Endothelial cell of umbilical vein (primary cell): ENCODE measurements around the gene TADA2B. TPM values are rescaled to one million over a fixed set of nuclear protein-coding genes. Genes with fewer than 3 reads are reported as not detected.

Source experiments
- BruUV-seq: library from RNA; stranded (reverse); fragments of 400-500 nt; replicated peaks from 2 replicates; lab custom pipeline; 2021; lab: Mats Ljungman, UMichigan
- CTCF ChIA-PET: fragments of 300-600, 350-600 bp; sonication (Branson Sonifier 250); formaldehyde crosslinking; loops from one replicate; lab custom pipeline; 2021; ENCODE audit warnings: antibody characterized with exemption, inconsistent platforms; lab: Charles Lee
- POLR2A ChIA-PET: fragments of 300-600, 350-600 bp; sonication (Branson Sonifier 250); formaldehyde crosslinking; loops from one replicate; lab custom pipeline; 2021; ENCODE audit warnings: antibody characterized with exemption, inconsistent platforms; lab: Charles Lee
- DNase-seq: peaks from one replicate; pipeline ENCODE4 v3.0.0-alpha.2; 2011; ENCODE audit warnings: low read depth, low spot score
- FAIRE-seq: peaks from 2 replicates; lab custom pipeline; 2011; peaks lifted over from hg19 to GRCh38; lab: Jason Lieb, UNC
- H2AFZ ChIP-seq: 2 replicates; pipeline ENCODE4 v1.6.0; 2012; ENCODE audit warnings: low read depth, low read length, control low read depth, inconsistent platforms
- H3K27ac ChIP-seq: 2 replicates; pipeline ENCODE4 v1.5.1; 2011; ENCODE audit warnings: low read depth, mild to moderate bottlenecking, control low read depth, low read length, moderate library complexity; ENCODE audit not compliant: insufficient read depth
- H3K27me3 ChIP-seq, 2 experiments: 2 replicates each; pipeline versions ENCODE4 v1.6.0 to v1.6.1; 2011; ENCODE audit warnings: low read length in 2 of 2, mixed read lengths in 1 of 2; ENCODE audit not compliant: control insufficient read depth in 2 of 2, insufficient read depth in 2 of 2
- H3K36me3 ChIP-seq, 2 experiments: 2 replicates in 1 of 2; 3 replicates in 1 of 2; pipeline ENCODE4 v1.5.1; 2011; ENCODE audit warnings: low read length in 2 of 2, mild to moderate bottlenecking in 1 of 2, moderate library complexity in 1 of 2; ENCODE audit not compliant: control insufficient read depth in 2 of 2, insufficient read depth in 2 of 2; ENCODE audit errors: extremely low read depth in 1 of 2
- H3K4me1 ChIP-seq: 3 replicates; pipeline ENCODE4 v1.5.1; 2011; ENCODE audit warnings: mild to moderate bottlenecking, low read length; ENCODE audit not compliant: control insufficient read depth, insufficient read depth; ENCODE audit errors: extremely low read depth
- H3K4me2 ChIP-seq: 2 replicates; pipeline ENCODE4 v1.6.1; 2011; ENCODE audit warnings: low read length, control low read depth, mixed read lengths; ENCODE audit not compliant: insufficient read depth
- H3K4me3 ChIP-seq, 3 experiments: fragments of 200-600 bp in 1 of 3; sonication (generic), shearing (Covaris generic) in 1 of 3; replicated peaks in 1 of 3; 2 replicates each; pipeline ENCODE4 v1.5.1; 2011 to 2016; ENCODE audit warnings: control low read depth in 3 of 3, low read length in 3 of 3, mild to moderate bottlenecking in 2 of 3, inconsistent platforms in 1 of 3, low read depth in 1 of 3, moderate library complexity in 1 of 3; ENCODE audit not compliant: insufficient read depth in 1 of 3
- H3K79me2 ChIP-seq: 2 replicates; pipeline ENCODE4 v1.6.0; 2012; ENCODE audit warnings: low read length, inconsistent platforms; ENCODE audit not compliant: control insufficient read depth, insufficient read depth
- H3K9ac ChIP-seq: replicated peaks from 2 replicates; pipeline ENCODE3; 2011; ENCODE audit warnings: low read length, control low read depth; ENCODE audit not compliant: insufficient read depth; ENCODE audit errors: extremely low read depth
- H3K9me1 ChIP-seq: replicated peaks from 3 replicates; pipeline ENCODE4 v1.6.0; 2011; ENCODE audit warnings: mild to moderate bottlenecking, low read length; ENCODE audit not compliant: control insufficient read depth, insufficient read depth; ENCODE audit errors: extremely low read depth
- H3K9me3 ChIP-seq: replicated peaks from 2 replicates; pipeline ENCODE4 v1.5.1; 2012; ENCODE audit warnings: low read length, inconsistent platforms; ENCODE audit not compliant: control insufficient read depth, insufficient read depth
- H4K20me1 ChIP-seq: replicated peaks from 2 replicates; pipeline ENCODE3; 2011; ENCODE audit warnings: mild to moderate bottlenecking, low read length; ENCODE audit not compliant: control insufficient read depth, insufficient read depth; ENCODE audit errors: extremely low read depth
- EZH2 ChIP-seq: IDR thresholded peaks from 2 replicates; pipeline ENCODE4 v1.6.1; 2012; ENCODE audit warnings: borderline replicate concordance, low read depth, mild to moderate bottlenecking, moderate library complexity, low read length, inconsistent platforms; ENCODE audit not compliant: severe bottlenecking
- FOS ChIP-seq: IDR thresholded peaks from 2 replicates; pipeline ENCODE4 v1.6.1; 2011; ENCODE audit warnings: mild to moderate bottlenecking, low read length, moderate library complexity, borderline replicate concordance; ENCODE audit not compliant: insufficient read depth
- GATA2 ChIP-seq: IDR thresholded peaks from 2 replicates; pipeline ENCODE4 v1.7.0; 2011; ENCODE audit warnings: low read depth, mild to moderate bottlenecking, moderate library complexity, mixed read lengths, low read length; ENCODE audit not compliant: insufficient read length, insufficient read depth
- MYC ChIP-seq: IDR thresholded peaks from one replicate; pipeline ENCODE4 v1.6.1; 2011; ENCODE audit warnings: mild to moderate bottlenecking, low read depth, low read length
- POLR2A ChIP-seq: IDR thresholded peaks from 2 replicates; pipeline ENCODE4 v1.6.1; 2012; ENCODE audit warnings: low read depth, mild to moderate bottlenecking, control low read depth, low read length
- POLR2AphosphoS5 ChIP-seq: IDR thresholded peaks from 2 replicates; pipeline ENCODE4 v1.6.1; 2012; ENCODE audit warnings: low read depth, mild to moderate bottlenecking, control low read depth, low read length, moderate library complexity; ENCODE audit not compliant: insufficient read depth
- dilution Hi-C: fragments of 300-500 bp; cut with MboI; formaldehyde crosslinking; loops from one replicate; pipeline ENCODE4 v1.15.0; 2019; ENCODE audit warnings: low sequenced_read_pairs; ENCODE audit not compliant: extremely low pct_ligation_motif_present
- intact Hi-C: fragments of 100-400 bp; cut with micrococcal nuclease; formaldehyde crosslinking; loops from one replicate; pipeline ENCODE4 v1.10.0; 2022
- polyA plus RNA-seq, 4 experiments: library from polyadenylated mRNA; depleted of rRNA in 3 of 4; stranded (reverse) in 3 of 4; unstranded in 1 of 4; fragments of >200 nt; gene quantifications; 2 replicates each; pipeline versions ENCODE4 v1.2.1 to v1.2.3, GENCODE V29; 2011 to 2012; ENCODE audit warnings: missing spikeins in 1 of 4
- total RNA-seq: library from RNA; stranded (reverse); gene quantifications from 2 replicates; pipeline ENCODE4 v1.2.3, GENCODE V29; 2021
- TF ChIP-seq, protein P1 (sequence below): IDR thresholded peaks from 2 replicates; pipeline ENCODE4 v1.6.1; 2011; ENCODE audit not compliant: insufficient read depth, insufficient read length
- TF ChIP-seq, protein P2 (sequence below), 2 donors: IDR thresholded peaks; 1 replicate in 1 of 2; 2 replicates in 1 of 2; pipeline ENCODE4 v1.5.1; 2011; ENCODE audit warnings: low read length in 2 of 2, mild to moderate bottlenecking in 2 of 2, moderate library complexity in 2 of 2, control low read depth in 1 of 2, inconsistent platforms in 1 of 2, low read depth in 1 of 2; ENCODE audit not compliant: insufficient read depth in 1 of 2; ENCODE audit errors: extremely low read depth in 1 of 2

TADA2B gene
- total and polyA plus RNA-seq, 2 donors (not counting 3 experiments of a cell fraction or from before 2014, with no cell fraction given) = 5.5 to 11.5 TPM

DNA sequence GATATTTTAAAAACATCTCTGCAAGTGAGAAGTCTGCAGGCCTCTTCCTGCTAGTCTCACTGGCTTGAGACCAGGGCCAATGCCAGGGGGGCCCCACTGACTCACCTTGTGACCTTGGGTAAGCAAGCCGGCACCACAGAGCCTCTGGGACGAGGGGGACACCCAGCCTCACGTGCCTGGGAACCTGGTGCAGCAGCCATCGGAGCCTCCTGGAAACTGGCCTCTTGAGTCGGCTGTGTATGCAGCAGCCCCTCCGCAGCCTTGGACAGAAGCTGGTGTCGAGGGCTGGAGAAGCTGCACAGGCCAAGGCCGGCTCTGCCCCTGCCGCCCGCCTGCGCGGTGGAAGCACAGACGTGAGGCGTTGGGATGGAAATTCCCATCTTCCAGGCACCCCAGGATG is 8.7 kb downstream of the TADA2B start:
- H3K27ac ChIP-seq = no peak overlapping the region
- H2AFZ ChIP-seq = no peak overlapping the region
- intact Hi-C loops (no loop called here), dilution Hi-C loops (no loop called here)
- H3K36me3 ChIP-seq = peaks cover 2 to 6% of the 10 kb centered on the region in 2 experiments
- DNase-seq (no peak), FAIRE-seq (no peak)
- no peaks in the 10 kb centered on the region for H3K9me1 ChIP-seq
- no peak overlapping the region for H3K4me2 ChIP-seq
- H3K4me3 ChIP-seq = no peak overlapping the region
- H3K79me2 ChIP-seq = peaks cover 29% of the 10 kb centered on the region
- H3K27me3 ChIP-seq = no peaks in the 10 kb centered on the region
- ChIA-PET POLR2A (no interaction called here), CTCF (interaction anchor here (1.2 to 1.7 kb wide), 2 partner anchors 9 to 16 kb away, joined by 4 to 5 read pairs; partner anchors contain the start of genes GRPEL1 and TADA2B)
- no TSS peak for BruUV-seq
- H4K20me1 ChIP-seq = no peaks in the 10 kb centered on the region
- H3K9ac ChIP-seq = no peak overlapping the region
- H3K4me1 ChIP-seq = peaks cover 13% of the 10 kb centered on the region
- TF ChIP-seq POLR2AphosphoS5 = no peak
- TF ChIP-seq GATA2 = no peak
- no peak for TF ChIP-seq POLR2A
- TF ChIP-seq EZH2 = no peak
- TF ChIP-seq FOS = no peak
- TF ChIP-seq, protein P1, sequence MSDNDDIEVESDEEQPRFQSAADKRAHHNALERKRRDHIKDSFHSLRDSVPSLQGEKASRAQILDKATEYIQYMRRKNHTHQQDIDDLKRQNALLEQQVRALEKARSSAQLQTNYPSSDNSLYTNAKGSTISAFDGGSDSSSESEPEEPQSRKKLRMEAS = no peak
- TF ChIP-seq, protein P2, sequence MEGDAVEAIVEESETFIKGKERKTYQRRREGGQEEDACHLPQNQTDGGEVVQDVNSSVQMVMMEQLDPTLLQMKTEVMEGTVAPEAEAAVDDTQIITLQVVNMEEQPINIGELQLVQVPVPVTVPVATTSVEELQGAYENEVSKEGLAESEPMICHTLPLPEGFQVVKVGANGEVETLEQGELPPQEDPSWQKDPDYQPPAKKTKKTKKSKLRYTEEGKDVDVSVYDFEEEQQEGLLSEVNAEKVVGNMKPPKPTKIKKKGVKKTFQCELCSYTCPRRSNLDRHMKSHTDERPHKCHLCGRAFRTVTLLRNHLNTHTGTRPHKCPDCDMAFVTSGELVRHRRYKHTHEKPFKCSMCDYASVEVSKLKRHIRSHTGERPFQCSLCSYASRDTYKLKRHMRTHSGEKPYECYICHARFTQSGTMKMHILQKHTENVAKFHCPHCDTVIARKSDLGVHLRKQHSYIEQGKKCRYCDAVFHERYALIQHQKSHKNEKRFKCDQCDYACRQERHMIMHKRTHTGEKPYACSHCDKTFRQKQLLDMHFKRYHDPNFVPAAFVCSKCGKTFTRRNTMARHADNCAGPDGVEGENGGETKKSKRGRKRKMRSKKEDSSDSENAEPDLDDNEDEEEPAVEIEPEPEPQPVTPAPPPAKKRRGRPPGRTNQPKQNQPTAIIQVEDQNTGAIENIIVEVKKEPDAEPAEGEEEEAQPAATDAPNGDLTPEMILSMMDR (IDR thresholded peaks at IDR 0.05; ENCODE audit: extremely low read depth in 1 of 2, insufficient read depth in 1 of 2, low read depth in 1 of 2, low read length in 2 of 2) = no peak
- no peak for TF ChIP-seq MYC
- H3K9me3 ChIP-seq = no peaks in the 10 kb centered on the region
